Measurements from ENCODE around the gene IZUMO1. TPM values are rescaled to one million over a fixed set of nuclear protein-coding genes. Genes with fewer than 3 reads are reported as not detected.

Gene IZUMO1
- total and polyA plus RNA-seq, 2 of the 8 experiments (the other 6 are each of a cell fraction or from before 2014, with no cell fraction given) = 0.33 to 1.8 TPM

- Histone ChIP-seq H3K9ac (replicated peaks in 1 of 4; ENCODE audit: extremely low read depth in 1 of 4, low read depth in 3 of 4, low read length in 3 of 4) (peak overlapping the region in 3 of 4 experiments; percentile 31 to 47 (median 46); a peak in 5 of 7 replicates), H2BK12ac (ENCODE audit: low read depth, low read length) (peak overlapping the region; percentile 82; the same call in 1 of the 2 replicates), H2BK20ac (ENCODE audit: low read length) (no peak overlapping the region), H4K5ac (ENCODE audit: insufficient read length, low read depth, low read length) (peak overlapping the region; percentile 84), H3K18ac (ENCODE audit: extremely low read depth, low read length) (peak overlapping the region; percentile 99), H3K23me2 (ENCODE audit: low read depth, low read length) (peaks cover 8% of the 10 kb centered on the region; the same call in 1 of the 2 replicates), H3K27ac (ENCODE audit: low read depth, low read length) (peak overlapping the region; percentile 6; the same call in 1 of the 2 replicates), H3K79me1 (ENCODE audit: low read depth, low read length) (peaks cover 2% of the 10 kb centered on the region; the same call in 1 of the 2 replicates), H4K20me1 (replicated peaks in 1 of 2; ENCODE audit: control insufficient read depth in 1 of 2, insufficient read depth in 2 of 2, low read length in 2 of 2) (no peaks in the 10 kb centered on the region), H2BK120ac (replicated peaks; ENCODE audit: low read depth, low read length) (peak overlapping the region; percentile 61), H2BK5ac (ENCODE audit: low read depth, low read length) (peak overlapping the region; percentile 97; the same call in 1 of the 2 replicates), H3K23ac (ENCODE audit: insufficient read length) (no peak overlapping the region), H4K91ac (replicated peaks; ENCODE audit: insufficient read length, low read length) (peak overlapping the region; percentile 97), H3K4me1 (replicated peaks in 1 of 4; ENCODE audit: control insufficient read depth in 3 of 4, insufficient read depth in 4 of 4, low read length in 3 of 4) (peaks cover 0 to 5% (median 1%) of the 10 kb centered on the region in 4 experiments; a peak in 4 of 7 replicates), H3K27me3 (replicated peaks in 1 of 4; ENCODE audit: control insufficient read depth in 3 of 4, extremely low read depth in 1 of 4, insufficient read depth in 3 of 4, low read length in 3 of 4) (no peaks in the 10 kb centered on the region), H3K9me3 (ENCODE audit: insufficient read depth in 2 of 2, low read depth in 1 of 2, low read length in 1 of 2) (no peaks in the 10 kb centered on the region), H3K4me3 (ENCODE audit: extremely low read depth in 1 of 4, insufficient read depth in 2 of 4, low read depth in 3 of 4, low read length in 4 of 4) (peak overlapping the region; percentile 55 to 94 (median 91)), H3K56ac (replicated peaks; ENCODE audit: insufficient read length, low read depth, low read length) (peak overlapping the region; percentile 60), H3K4ac (replicated peaks; ENCODE audit: insufficient read length, low read depth, low read length) (peak overlapping the region; percentile 46), H3K4me2 (ENCODE audit: insufficient read depth in 1 of 2, low read depth in 2 of 2, low read length in 2 of 2) (peak overlapping the region; percentile 97 to 98), H3K79me2 (ENCODE audit: control insufficient read depth in 1 of 2, insufficient read depth in 2 of 2, low read length in 2 of 2) (no peaks in the 10 kb centered on the region), H4K8ac (ENCODE audit: extremely low read depth, insufficient read depth, low read length) (peak overlapping the region; percentile 45), H2AK5ac (ENCODE audit: low read depth, low read length) (no peak overlapping the region), H2AFZ (ENCODE audit: low read length) (peak overlapping the region; percentile 55; the same call in 1 of the 2 replicates), H3K36me3 (ENCODE audit: control insufficient read depth in 2 of 4, insufficient read depth in 4 of 4, low read length in 3 of 4) (no peaks in the 10 kb centered on the region), H3K14ac (ENCODE audit: insufficient read length) (no peak overlapping the region), H2BK15ac (ENCODE audit: low read length) (0 out of 2 replicates have a peak overlapping the region, but pooled peaks have one; percentile 95)
- POLR2A ChIA-PET (ENCODE audit: partially characterized antibody) = interaction anchor here (0.6 to 3.5 kb wide), 35 partner anchors 9 to 161 kb away, joined by 3 to 59 read pairs (median 5); partner anchors contain the start of genes CA11, IZUMO1, MAMSTR and RASIP1
- 2% methylated on average over 32 of the region's 34 CpGs; no CpG with 5 or more reads in 1 of the 2 experiments for WGBS, 2 experiments (ENCODE audit: extremely low coverage in 1 of 2, insufficient coverage in 1 of 2, insufficient read length in 1 of 2, insufficient replicate concordance in 2 of 2, low coverage in 1 of 2, low lambda C conversion rate in 2 of 2, missing lambda C conversion rate in 1 of 2)
- CTCF ChIA-PET (ENCODE audit: partially characterized antibody) = interaction anchor here (0.7 to 9.4 kb wide), 13 partner anchors 13 to 146 kb away, joined by 3 to 59 read pairs (median 5); partner anchors contain the start of genes CA11, HSD17B14 and NTN5
- no peak for FAIRE-seq
- peak in 1 of 2 experiments; percentile 81 for DNase-seq (ENCODE audit: low read depth in 1 of 2, low spot score in 2 of 2)
- TF ChIP-seq NRF1 (IDR thresholded peaks at IDR 0.05; ENCODE audit: low read depth, low read length) (no peak), SIN3A (conservative IDR thresholded peaks at IDR 0.05 in 1 of 2, IDR thresholded peaks at IDR 0.05 in 1 of 2; ENCODE audit: low read depth in 1 of 2, low read length in 2 of 2) (peak in 1 of 2 experiments; percentile 34; a peak in 1 of 4 replicates), KDM1A (IDR thresholded peaks at IDR 0.05; ENCODE audit: borderline replicate concordance, low read length) (no peak), CTBP2 (IDR thresholded peaks at IDR 0.05; ENCODE audit: borderline replicate concordance, insufficient read depth, insufficient read length, low read length) (peak; percentile 95), ASH2L (IDR thresholded peaks at IDR 0.05; ENCODE audit: low read length) (peak; percentile 92), GTF2F1 (IDR thresholded peaks at IDR 0.05; ENCODE audit: borderline replicate concordance, low read depth, low read length) (no peak), POLR2AphosphoS5 (IDR thresholded peaks at IDR 0.05; ENCODE audit: low read depth, low read length) (no peak), TAF7 (optimal IDR thresholded peaks at IDR 0.05; ENCODE audit: borderline replicate concordance, low read depth, low read length) (no peak), MAX (IDR thresholded peaks at IDR 0.05) (peak; percentile 31; the same call in 1 of the 2 replicates), SUZ12 (IDR thresholded peaks at IDR 0.05; ENCODE audit: low read length) (peak; percentile 40; the same call in 1 of the 2 replicates)
Observed at GRCh38 chr19:48696353-48697010, 50.2 kb downstream of the IZUMO1 start.
